Germinal center (tissue), 1 donor: ENCODE results near the gene TXNRD2.
"Not testable (repeated sequence)": the region's sequence is repeated elsewhere in the genome, so short reads cannot be mapped to it uniquely, and the experiment has no call there.

Source experiments
- DNase-seq: peaks from one replicate; pipeline ENCODE4 v3.0.0; 2012; ENCODE audit warnings: mixed read lengths, low spot score

The TXNRD2 gene

GRCh38 chr22:19923914-19924513 is 17.6 kb downstream of the TXNRD2 start:
- DNase-seq, result no peak

- no peak for DNase-seq
Observed at GRCh38 chr22:19921544-19922081, 20.0 kb downstream of the TXNRD2 start.

- DNase-seq, result no peak
Observed at GRCh38 chr22:19919701-19920363, 21.8 kb downstream of the TXNRD2 start.

- no peak for DNase-seq
Observed at GRCh38 chr22:19918332-19919106, 23.1 kb downstream of the TXNRD2 start.

- DNase-seq, result no peak
Observed at GRCh38 chr22:19917389-19918138, 24.1 kb downstream of the TXNRD2 start.

- DNase-seq, result no peak
Observed at GRCh38 chr22:19916941-19917340, 24.7 kb downstream of the TXNRD2 start.

- DNase-seq, result no peak
Observed at GRCh38 chr22:19916006-19916405, 25.6 kb downstream of the TXNRD2 start.

- no peak for DNase-seq
Observed at GRCh38 chr22:19915287-19915954, 26.2 kb downstream of the TXNRD2 start.

GRCh38 chr22:19914201-19914943 is 27.2 kb downstream of the TXNRD2 start:
- DNase-seq, result no peak

- no peak for DNase-seq
Observed at GRCh38 chr22:19913337-19913936, 28.2 kb downstream of the TXNRD2 start.

GRCh38 chr22:19912271-19912999 is 29.2 kb downstream of the TXNRD2 start:
- DNase-seq, result no peak

- DNase-seq, result no peak
Observed at GRCh38 chr22:19911540-19912270, 29.9 kb downstream of the TXNRD2 start.

- no peak for DNase-seq
Observed at GRCh38 chr22:19910180-19910744, 31.4 kb downstream of the TXNRD2 start.

GRCh38 chr22:19909350-19910179 is 32.1 kb downstream of the TXNRD2 start:
- peak; percentile 81 for DNase-seq

GRCh38 chr22:19907902-19908301 is 33.7 kb downstream of the TXNRD2 start:
- DNase-seq, result not testable (repeated sequence)

- DNase-seq, result not testable (repeated sequence)
Observed at GRCh38 chr22:19906864-19907263, 34.8 kb downstream of the TXNRD2 start.

GRCh38 chr22:19905347-19906276 is 36.0 kb downstream of the TXNRD2 start:
- DNase-seq, result no peak
